Mammary epithelial cell (primary cell): ENCODE data around the gene IGFBP6.

Experiments
- EZH2 ChIP-seq: IDR thresholded peaks from 2 replicates; pipeline ENCODE4 v1.6.1; 2012; ENCODE audit warnings: low read length, inconsistent platforms, borderline replicate concordance
- TF ChIP-seq, protein P1 (sequence below), 2 donors: IDR thresholded peaks in 1 of 2; conservative IDR thresholded peaks in 1 of 2; 2 replicates each; pipeline ENCODE4 v1.5.1; 2011 to 2012; ENCODE audit warnings: inconsistent platforms in 2 of 2, low read length in 2 of 2, mild to moderate bottlenecking in 2 of 2, control low read depth in 1 of 2, low read depth in 1 of 2; ENCODE audit not compliant: insufficient read depth in 1 of 2; ENCODE audit errors: extremely low read depth in 1 of 2

DNA sequence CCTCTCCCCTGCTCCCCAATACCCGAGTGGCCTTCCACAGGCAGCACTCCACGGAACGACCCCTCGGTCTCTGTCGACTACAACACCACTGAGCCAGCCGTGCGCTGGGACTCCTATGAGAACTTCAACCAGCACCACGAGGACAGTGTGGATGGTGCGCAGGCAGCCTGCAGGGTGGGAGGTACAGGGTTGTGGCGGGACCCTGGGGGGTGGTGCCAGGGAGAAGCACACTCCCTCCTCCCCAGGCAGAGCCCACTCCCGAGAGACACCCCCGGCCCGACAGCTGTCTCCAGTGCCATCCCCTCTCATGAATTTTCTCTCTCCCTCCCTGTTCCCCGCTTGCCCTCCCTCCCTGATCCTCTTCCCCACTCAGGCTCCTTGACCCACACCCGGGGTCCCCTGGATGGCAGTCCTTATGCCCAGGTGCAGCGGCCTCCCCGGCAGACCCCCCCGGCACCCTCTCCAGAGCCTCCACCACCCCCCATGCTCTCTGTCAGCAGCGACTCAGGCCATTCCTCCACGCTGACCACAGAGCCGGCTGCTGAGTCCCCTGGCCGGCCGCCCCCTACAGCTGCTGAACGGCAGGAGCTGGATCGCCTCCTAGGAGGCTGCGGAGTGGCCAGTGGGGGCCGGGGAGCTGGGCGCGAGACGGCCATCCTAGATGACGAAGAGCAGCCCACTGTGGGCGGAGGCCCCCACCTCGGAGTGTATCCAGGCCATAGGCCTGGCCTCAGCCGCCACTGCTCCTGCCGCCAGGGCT, 38.6 kb upstream of the IGFBP6 start:
- TF ChIP-seq, protein P1, sequence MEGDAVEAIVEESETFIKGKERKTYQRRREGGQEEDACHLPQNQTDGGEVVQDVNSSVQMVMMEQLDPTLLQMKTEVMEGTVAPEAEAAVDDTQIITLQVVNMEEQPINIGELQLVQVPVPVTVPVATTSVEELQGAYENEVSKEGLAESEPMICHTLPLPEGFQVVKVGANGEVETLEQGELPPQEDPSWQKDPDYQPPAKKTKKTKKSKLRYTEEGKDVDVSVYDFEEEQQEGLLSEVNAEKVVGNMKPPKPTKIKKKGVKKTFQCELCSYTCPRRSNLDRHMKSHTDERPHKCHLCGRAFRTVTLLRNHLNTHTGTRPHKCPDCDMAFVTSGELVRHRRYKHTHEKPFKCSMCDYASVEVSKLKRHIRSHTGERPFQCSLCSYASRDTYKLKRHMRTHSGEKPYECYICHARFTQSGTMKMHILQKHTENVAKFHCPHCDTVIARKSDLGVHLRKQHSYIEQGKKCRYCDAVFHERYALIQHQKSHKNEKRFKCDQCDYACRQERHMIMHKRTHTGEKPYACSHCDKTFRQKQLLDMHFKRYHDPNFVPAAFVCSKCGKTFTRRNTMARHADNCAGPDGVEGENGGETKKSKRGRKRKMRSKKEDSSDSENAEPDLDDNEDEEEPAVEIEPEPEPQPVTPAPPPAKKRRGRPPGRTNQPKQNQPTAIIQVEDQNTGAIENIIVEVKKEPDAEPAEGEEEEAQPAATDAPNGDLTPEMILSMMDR (conservative IDR thresholded peaks at IDR 0.05 in 1 of 2, IDR thresholded peaks at IDR 0.05 in 1 of 2; ENCODE audit: extremely low read depth in 1 of 2, insufficient read depth in 1 of 2, low read depth in 1 of 2, low read length in 2 of 2): no peak
- no peak for TF ChIP-seq EZH2
